Ecto neural progenitor cell (in vitro differentiated cells): ENCODE data around the gene ELP4.
A peak's percentile ranks its signal among the peaks of the same experiment; 100 is the strongest.
"Not testable (repeated sequence)": the region's sequence is repeated elsewhere in the genome, so short reads cannot be mapped to it uniquely, and the experiment has no call there.

Source experiments
- DNase-seq: peaks from one replicate; pipeline ENCODE4 v3.0.0-alpha.2; 2018; ENCODE audit warnings: low spot score

The ELP4 gene

GRCh38 chr11:31509429-31510345 lies at the start of gene ELP4, which contains the start of gene IMMP1L:
Gene ELP4 (plus strand): TSS chr11:31509767. CDS start chr11:31509785, 18 bp downstream.
Gene IMMP1L (minus strand): TSS chr11:31509622. CDS start chr11:31463276, 46,346 bp downstream.
- peak; percentile 97 for DNase-seq

- DNase-seq = no peak
These were observed 45.1 kb upstream of the ELP4 start for GRCh38 chr11:31464436-31464835.

GRCh38 chr11:31474083-31474482 lies 35.5 kb upstream of the ELP4 start:
- DNase-seq = no peak

- DNase-seq = no peak
These were observed 31.9 kb upstream of the ELP4 start for GRCh38 chr11:31477528-31478222.

GRCh38 chr11:31478223-31478590 lies 31.4 kb upstream of the ELP4 start:
- DNase-seq = no peak

GRCh38 chr11:31479066-31479465 lies 30.5 kb upstream of the ELP4 start:
- DNase-seq = no peak

- DNase-seq = no peak
These were observed 28.6 kb upstream of the ELP4 start for GRCh38 chr11:31480930-31481329.

- no peak for DNase-seq
These were observed 25.1 kb upstream of the ELP4 start for GRCh38 chr11:31484497-31484896.

GRCh38 chr11:31487848-31488247 lies 21.7 kb upstream of the ELP4 start:
- DNase-seq = no peak

- DNase-seq = no peak
These were observed 17.1 kb upstream of the ELP4 start for GRCh38 chr11:31492320-31492913.

- no peak for DNase-seq
These were observed 16.3 kb upstream of the ELP4 start for GRCh38 chr11:31493235-31493634.

- DNase-seq = not testable (repeated sequence)
These were observed 15.8 kb upstream of the ELP4 start for GRCh38 chr11:31493762-31494161.

- no peak for DNase-seq
These were observed 9.9 kb upstream of the ELP4 start for GRCh38 chr11:31499576-31500178.

- no peak for DNase-seq
These were observed 9.0 kb upstream of the ELP4 start for GRCh38 chr11:31500560-31500959.

GRCh38 chr11:31509051-31509428 lies 527 bp upstream of the ELP4 start:
- no peak for DNase-seq

- no peak for DNase-seq
These were observed 2.5 kb downstream of the ELP4 start for GRCh38 chr11:31512117-31512516.

GRCh38 chr11:31521497-31522150 lies 12.1 kb downstream of the ELP4 start:
- DNase-seq = no peak

GRCh38 chr11:31529189-31529588 lies 19.6 kb downstream of the ELP4 start:
- no peak for DNase-seq

GRCh38 chr11:31529701-31530100 lies 20.1 kb downstream of the ELP4 start:
- DNase-seq = no peak

- DNase-seq = no peak
These were observed 21.7 kb downstream of the ELP4 start for GRCh38 chr11:31531293-31531692.

- no peak for DNase-seq
These were observed 25.9 kb downstream of the ELP4 start for GRCh38 chr11:31535479-31535878.

GRCh38 chr11:31542862-31543261 lies 33.3 kb downstream of the ELP4 start:
- no peak for DNase-seq
